Skeletal muscle satellite cell (primary cell): ENCODE results near the gene MAN2A1.
"Not testable (repeated sequence)": the region's sequence is repeated elsewhere in the genome, so short reads cannot be mapped to it uniquely, and the experiment has no call there.

Source experiments
- H3K27me3 ChIP-seq: 2 replicates; pipeline ENCODE4 v1.7.0; 2013; ENCODE audit warnings: low read length; ENCODE audit not compliant: control insufficient read depth, insufficient read depth
- H3K36me3 ChIP-seq: 2 replicates; pipeline ENCODE4 v1.7.0; 2013; ENCODE audit warnings: mild to moderate bottlenecking, control low read depth, low read length; ENCODE audit not compliant: insufficient read depth
- H3K4me1 ChIP-seq: 2 replicates; pipeline ENCODE4 v1.7.0; 2013; ENCODE audit warnings: low read length; ENCODE audit not compliant: control insufficient read depth, insufficient read depth
- H3K4me2 ChIP-seq: 2 replicates; pipeline ENCODE4 v1.7.0; 2013; ENCODE audit warnings: mild to moderate bottlenecking, low read length
- H3K4me3 ChIP-seq: 2 replicates; pipeline ENCODE4 v1.7.0; 2013; ENCODE audit warnings: low read length
- H3K9ac ChIP-seq: 2 replicates; pipeline ENCODE4 v1.7.0; 2013; ENCODE audit warnings: mild to moderate bottlenecking, low read depth, low read length, moderate library complexity
- H3K9me3 ChIP-seq: replicated peaks from 2 replicates; pipeline ENCODE4 v1.7.0; 2013; ENCODE audit warnings: mild to moderate bottlenecking, control low read depth, low read length

The MAN2A1 gene

GRCh38 chr5:109743041-109743531, 53.4 kb downstream of the MAN2A1 start:
- Histone ChIP-seq H3K9ac (peak overlapping the region; percentile 66), H3K4me2 (peak overlapping the region; percentile 72), H3K4me1 (peaks cover 43% of the 10 kb centered on the region), H3K27me3 (no peaks in the 10 kb centered on the region), H3K9me3 (no peaks in the 10 kb centered on the region), H3K36me3 (no peaks in the 10 kb centered on the region), H3K4me3 (peak overlapping the region; percentile 41)

GRCh38 chr5:109743770-109744212, 54.1 kb downstream of the MAN2A1 start:
- H3K9ac ChIP-seq = peak overlapping the region; percentile 66
- no peaks in the 10 kb centered on the region for H3K9me3 ChIP-seq
- H3K27me3 ChIP-seq = no peaks in the 10 kb centered on the region
- H3K4me3 ChIP-seq = peak overlapping the region; percentile 41
- peaks cover 48% of the 10 kb centered on the region for H3K4me1 ChIP-seq
- no peaks in the 10 kb centered on the region for H3K36me3 ChIP-seq
- H3K4me2 ChIP-seq = peak overlapping the region; percentile 72

- Histone ChIP-seq H3K4me2 (peak overlapping the region; percentile 5), H3K4me1 (peaks cover 50% of the 10 kb centered on the region), H3K36me3 (no peaks in the 10 kb centered on the region), H3K9ac (peak overlapping the region; percentile 6), H3K9me3 (no peaks in the 10 kb centered on the region), H3K4me3 (no peak overlapping the region), H3K27me3 (no peaks in the 10 kb centered on the region)
Observed at GRCh38 chr5:109744261-109744660, 54.5 kb downstream of the MAN2A1 start.

GRCh38 chr5:109748546-109748945, 58.8 kb downstream of the MAN2A1 start:
- Histone ChIP-seq H3K27me3 (no peaks in the 10 kb centered on the region), H3K9ac (no peak overlapping the region), H3K9me3 (no peaks in the 10 kb centered on the region), H3K4me3 (no peak overlapping the region), H3K4me1 (peaks cover 18% of the 10 kb centered on the region), H3K36me3 (peaks cover 4% of the 10 kb centered on the region), H3K4me2 (no peak overlapping the region)

GRCh38 chr5:109750463-109750862, 60.7 kb downstream of the MAN2A1 start:
- H3K27me3 ChIP-seq = no peaks in the 10 kb centered on the region
- H3K4me1 ChIP-seq = peaks cover 10% of the 10 kb centered on the region
- H3K9me3 ChIP-seq = no peaks in the 10 kb centered on the region
- peaks cover 4% of the 10 kb centered on the region for H3K36me3 ChIP-seq
- no peak overlapping the region for H3K9ac ChIP-seq
- no peak overlapping the region for H3K4me3 ChIP-seq
- no peak overlapping the region for H3K4me2 ChIP-seq

- H3K36me3 ChIP-seq = peaks cover 10% of the 10 kb centered on the region
- no peak overlapping the region for H3K4me3 ChIP-seq
- no peak overlapping the region for H3K9ac ChIP-seq
- peaks cover 10% of the 10 kb centered on the region for H3K4me1 ChIP-seq
- H3K9me3 ChIP-seq = no peaks in the 10 kb centered on the region
- H3K4me2 ChIP-seq = no peak overlapping the region
- H3K27me3 ChIP-seq = no peaks in the 10 kb centered on the region
Observed at GRCh38 chr5:109753279-109753678, 63.6 kb downstream of the MAN2A1 start.

GRCh38 chr5:109754319-109754718, 64.6 kb downstream of the MAN2A1 start:
- Histone ChIP-seq H3K27me3 (no peaks in the 10 kb centered on the region), H3K9ac (no peak overlapping the region), H3K4me2 (no peak overlapping the region), H3K9me3 (no peaks in the 10 kb centered on the region), H3K4me1 (peaks cover under 1% of the 10 kb centered on the region), H3K4me3 (no peak overlapping the region), H3K36me3 (peaks cover 10% of the 10 kb centered on the region)

- peaks cover 2% of the 10 kb centered on the region for H3K4me1 ChIP-seq
- peaks cover 10% of the 10 kb centered on the region for H3K36me3 ChIP-seq
- no peaks in the 10 kb centered on the region for H3K9me3 ChIP-seq
- no peak overlapping the region for H3K4me2 ChIP-seq
- no peak overlapping the region for H3K9ac ChIP-seq
- H3K27me3 ChIP-seq = no peaks in the 10 kb centered on the region
- no peak overlapping the region for H3K4me3 ChIP-seq
Observed at GRCh38 chr5:109755761-109756160, 66.0 kb downstream of the MAN2A1 start.

GRCh38 chr5:109756543-109757185, 66.9 kb downstream of the MAN2A1 start:
- Histone ChIP-seq H3K4me2 (no peak overlapping the region), H3K27me3 (no peaks in the 10 kb centered on the region), H3K4me1 (peaks cover 2% of the 10 kb centered on the region), H3K4me3 (no peak overlapping the region), H3K36me3 (peaks cover 10% of the 10 kb centered on the region), H3K9me3 (no peaks in the 10 kb centered on the region), H3K9ac (no peak overlapping the region)

- Histone ChIP-seq H3K9me3 (no peaks in the 10 kb centered on the region), H3K4me3 (no peak overlapping the region), H3K36me3 (peaks cover 7% of the 10 kb centered on the region), H3K4me1 (peaks cover 2% of the 10 kb centered on the region), H3K27me3 (no peaks in the 10 kb centered on the region), H3K4me2 (no peak overlapping the region), H3K9ac (no peak overlapping the region)
Observed at GRCh38 chr5:109757490-109757889, 67.8 kb downstream of the MAN2A1 start.

GRCh38 chr5:109759306-109759705, 69.6 kb downstream of the MAN2A1 start:
- Histone ChIP-seq H3K4me2 (peak overlapping the region; percentile 34), H3K27me3 (no peaks in the 10 kb centered on the region), H3K36me3 (peaks cover 6% of the 10 kb centered on the region), H3K9ac (no peak overlapping the region), H3K4me3 (no peak overlapping the region), H3K9me3 (no peaks in the 10 kb centered on the region), H3K4me1 (peaks cover 2% of the 10 kb centered on the region)

- not testable (repeated sequence) for H3K4me1 ChIP-seq, H3K36me3 ChIP-seq, H3K9ac ChIP-seq, H3K4me3 ChIP-seq, H3K9me3 ChIP-seq, H3K27me3 ChIP-seq, H3K4me2 ChIP-seq
Observed at GRCh38 chr5:109760130-109760529, 70.4 kb downstream of the MAN2A1 start.
